Muscle layer of duodenum (tissue), 2 donors: ENCODE data around the gene SMARCD3.

Source experiments
- H3K27ac ChIP-seq: one replicate; pipeline ENCODE4 v1.7.0; 2013; ENCODE audit warnings: mild to moderate bottlenecking, low read length
- H3K27me3 ChIP-seq: one replicate; pipeline ENCODE4 v1.7.0; 2013; ENCODE audit warnings: low read depth, mild to moderate bottlenecking, control low read depth, low read length
- H3K36me3 ChIP-seq, 2 donors: one replicate each; pipeline ENCODE4 v1.7.0; 2013; ENCODE audit warnings: low read length in 2 of 2, control low read depth in 1 of 2, mild to moderate bottlenecking in 1 of 2; ENCODE audit not compliant: insufficient read depth in 2 of 2, control insufficient read depth in 1 of 2
- H3K4me1 ChIP-seq, 2 donors: one replicate each; pipeline ENCODE4 v1.7.0; 2013; ENCODE audit warnings: low read length in 2 of 2, mild to moderate bottlenecking in 2 of 2, control low read depth in 1 of 2, moderate library complexity in 1 of 2; ENCODE audit not compliant: insufficient read depth in 2 of 2, control insufficient read depth in 1 of 2
- H3K4me3 ChIP-seq, 2 donors: one replicate each; pipeline ENCODE4 v1.7.0; 2013; ENCODE audit warnings: low read length in 2 of 2, low read depth in 1 of 2, mild to moderate bottlenecking in 1 of 2
- H3K9me3 ChIP-seq, 2 donors: one replicate each; pipeline ENCODE4 v1.7.0; 2013; ENCODE audit warnings: low read length in 2 of 2, control low read depth in 1 of 2, mild to moderate bottlenecking in 1 of 2; ENCODE audit not compliant: control insufficient read depth in 1 of 2
- donor health status: healthy.

The SMARCD3 gene

GRCh38 chr7:151204383-151205032 is 44.0 kb downstream of the SMARCD3 start:
- no peak overlapping the region for H3K27ac ChIP-seq
- no peak overlapping the region for H3K4me3 ChIP-seq
- no peaks in the 10 kb centered on the region for H3K36me3 ChIP-seq
- no peaks in the 10 kb centered on the region for H3K9me3 ChIP-seq
- peaks cover 0 to 5% of the 10 kb centered on the region in 2 donors for H3K4me1 ChIP-seq
- H3K27me3 ChIP-seq = peaks cover 7% of the 10 kb centered on the region

GRCh38 chr7:151202836-151203235 is 45.7 kb downstream of the SMARCD3 start:
- Histone ChIP-seq H3K4me3 (no peak overlapping the region), H3K4me1 (peaks cover 0 to 8% of the 10 kb centered on the region in 2 donors), H3K36me3 (no peaks in the 10 kb centered on the region), H3K27me3 (peaks cover 7% of the 10 kb centered on the region), H3K9me3 (no peaks in the 10 kb centered on the region), H3K27ac (no peak overlapping the region)

DNA sequence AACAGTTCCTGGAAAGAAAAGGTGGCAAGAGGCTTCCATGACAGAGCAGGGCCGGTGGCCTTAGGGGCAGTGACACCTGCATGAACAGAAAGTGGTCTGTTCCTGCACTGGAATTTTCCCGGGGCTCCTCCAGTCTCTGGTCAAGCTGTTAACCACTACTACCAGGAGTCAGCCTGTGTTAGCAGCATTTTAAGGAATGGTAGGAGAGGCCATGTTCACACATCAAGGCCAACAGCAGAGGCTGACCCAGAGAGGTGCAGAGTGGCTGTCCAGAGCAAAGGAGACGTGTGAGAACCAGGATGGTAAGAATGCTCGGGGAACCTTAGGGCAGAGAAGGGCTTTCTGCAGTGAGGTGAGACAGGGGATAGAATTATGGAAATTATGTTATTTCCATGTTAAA is 46.7 kb downstream of the SMARCD3 start:
- Histone ChIP-seq H3K36me3 (no peaks in the 10 kb centered on the region), H3K27me3 (peaks cover 7% of the 10 kb centered on the region)

DNA sequence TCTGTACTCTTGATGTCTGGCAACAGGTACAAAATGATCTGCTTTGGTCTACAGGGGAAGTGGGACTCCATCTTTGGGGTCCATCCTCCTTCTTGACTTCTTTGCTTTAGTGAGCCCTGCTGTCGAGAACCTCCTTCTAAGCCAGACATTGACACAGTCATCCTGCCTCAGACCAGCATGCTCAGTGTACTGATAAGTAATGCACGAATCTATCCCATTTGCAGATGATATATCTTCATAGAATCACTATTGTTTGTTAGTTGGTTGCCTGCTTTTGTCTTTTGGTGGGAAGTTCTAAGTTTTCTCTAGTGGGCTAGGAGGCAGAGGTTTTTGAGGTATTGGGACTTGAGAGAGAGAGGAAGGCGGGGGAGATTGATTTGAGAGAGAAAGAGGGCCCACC is 47.1 kb downstream of the SMARCD3 start:
- no peaks in the 10 kb centered on the region for H3K36me3 ChIP-seq
- peaks cover 7% of the 10 kb centered on the region for H3K27me3 ChIP-seq
- no peak overlapping the region for H3K4me3 ChIP-seq
- H3K27ac ChIP-seq = no peak overlapping the region
- H3K9me3 ChIP-seq = no peaks in the 10 kb centered on the region
- peaks cover 0 to 8% of the 10 kb centered on the region in 2 donors for H3K4me1 ChIP-seq

More for the DNA sequence above, 46.7 kb downstream of the SMARCD3 start:
- H3K27ac ChIP-seq = no peak overlapping the region
- H3K4me1 ChIP-seq = peaks cover 0 to 8% of the 10 kb centered on the region in 2 donors
- no peaks in the 10 kb centered on the region for H3K9me3 ChIP-seq
- H3K4me3 ChIP-seq = no peak overlapping the region

GRCh38 chr7:151198945-151199848 is 49.3 kb downstream of the SMARCD3 start:
- H3K27ac ChIP-seq = no peak overlapping the region
- H3K4me1 ChIP-seq = peaks cover 0 to 8% of the 10 kb centered on the region in 2 donors
- H3K9me3 ChIP-seq = no peaks in the 10 kb centered on the region
- no peaks in the 10 kb centered on the region for H3K27me3 ChIP-seq
- H3K4me3 ChIP-seq = no peak overlapping the region
- no peaks in the 10 kb centered on the region for H3K36me3 ChIP-seq

DNA sequence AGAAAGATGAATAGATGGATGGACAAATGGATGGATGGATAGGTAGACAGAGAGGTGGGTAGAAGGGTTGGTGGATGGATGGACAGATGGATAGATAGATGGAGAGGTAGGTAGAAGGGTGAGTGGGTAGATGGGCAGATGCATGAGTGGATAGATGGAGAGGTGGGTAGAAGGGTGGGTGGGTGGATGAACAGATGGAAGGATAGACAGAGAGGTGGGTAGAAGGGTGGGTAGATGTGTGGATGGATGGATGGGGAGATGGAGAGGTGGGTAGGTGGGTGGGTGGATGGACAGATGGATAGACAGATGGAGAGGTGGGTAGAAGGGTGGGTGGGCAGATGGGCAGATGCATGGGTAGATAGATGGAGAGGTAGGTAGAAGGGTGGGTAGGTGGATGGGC is 50.6 kb downstream of the SMARCD3 start:
- Histone ChIP-seq H3K27me3 (no peaks in the 10 kb centered on the region), H3K4me1 (peaks cover 0 to 8% of the 10 kb centered on the region in 2 donors), H3K9me3 (no peaks in the 10 kb centered on the region), H3K36me3 (no peaks in the 10 kb centered on the region), H3K27ac (no peak overlapping the region), H3K4me3 (no peak overlapping the region)

DNA sequence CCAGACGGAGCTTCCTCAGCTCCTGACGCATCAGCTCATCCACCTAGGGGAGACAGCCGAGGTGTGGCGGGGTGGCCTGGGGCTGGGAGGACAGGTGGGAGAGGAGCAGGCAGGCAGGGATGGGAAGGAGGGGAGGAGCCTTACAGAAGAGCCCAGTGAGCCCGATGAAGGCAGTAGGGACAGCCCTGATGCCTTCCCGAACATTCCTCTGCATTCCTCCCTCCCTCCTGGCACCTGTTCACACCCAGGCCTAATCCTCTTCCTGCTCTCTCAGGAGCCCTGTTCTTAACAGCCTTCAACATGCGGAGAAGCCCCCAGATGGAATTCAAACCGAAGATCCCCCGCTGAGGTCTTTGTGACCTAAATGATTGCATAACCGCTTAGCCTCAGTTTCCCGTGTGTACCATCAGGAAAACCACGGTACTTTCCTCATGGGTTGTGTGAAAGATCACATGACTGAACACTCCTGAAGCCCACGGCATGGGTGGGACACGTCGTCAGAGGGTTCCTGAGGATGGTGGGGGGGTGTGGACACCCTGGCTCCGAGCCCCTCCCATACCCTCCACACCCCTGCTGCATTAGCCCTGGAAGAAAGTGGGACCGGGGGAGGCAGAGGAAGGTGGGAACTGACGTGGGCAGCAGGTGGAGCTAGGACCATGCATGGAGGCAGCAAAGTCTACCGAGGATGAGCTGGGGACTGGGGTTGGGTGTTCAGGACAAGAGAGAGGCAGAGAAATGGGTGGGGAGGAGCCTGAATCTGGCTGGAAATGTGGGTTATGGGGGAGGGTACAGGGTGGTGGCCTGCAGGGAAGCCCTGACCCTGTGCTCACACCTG is 52.7 kb downstream of the SMARCD3 start:
- H3K36me3 ChIP-seq = no peaks in the 10 kb centered on the region
- no peak overlapping the region for H3K27ac ChIP-seq
- H3K4me1 ChIP-seq = peaks cover 0 to 8% of the 10 kb centered on the region in 2 donors
- no peak overlapping the region for H3K4me3 ChIP-seq
- no peaks in the 10 kb centered on the region for H3K27me3 ChIP-seq
- no peaks in the 10 kb centered on the region for H3K9me3 ChIP-seq

DNA sequence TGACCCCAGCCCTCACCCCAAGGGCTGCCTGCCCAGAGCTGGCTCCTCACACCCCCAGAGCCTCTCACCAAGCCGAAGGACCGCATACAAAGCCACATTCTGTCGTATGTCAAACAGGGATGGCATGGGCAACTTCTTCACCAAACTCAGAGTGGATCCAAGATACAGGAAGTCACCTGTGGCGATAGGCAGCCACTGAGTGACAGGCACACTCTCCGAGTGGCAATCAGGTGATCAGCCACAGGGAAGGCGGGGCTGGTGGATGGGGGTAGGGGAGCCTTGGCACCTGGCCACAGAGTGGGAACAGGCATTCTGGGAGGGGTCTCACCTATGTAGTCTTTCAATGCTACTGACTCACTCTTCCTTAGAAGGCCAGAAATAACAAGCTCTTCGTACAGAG is 54.3 kb downstream of the SMARCD3 start:
- H3K36me3 ChIP-seq = no peaks in the 10 kb centered on the region
- H3K9me3 ChIP-seq = no peaks in the 10 kb centered on the region
- no peaks in the 10 kb centered on the region for H3K27me3 ChIP-seq
- no peaks in the 10 kb centered on the region for H3K4me1 ChIP-seq
- H3K27ac ChIP-seq = no peak overlapping the region
- no peak overlapping the region for H3K4me3 ChIP-seq

GRCh38 chr7:151193203-151193978 is 55.1 kb downstream of the SMARCD3 start:
- no peak overlapping the region for H3K4me3 ChIP-seq
- no peaks in the 10 kb centered on the region for H3K9me3 ChIP-seq
- H3K36me3 ChIP-seq = no peaks in the 10 kb centered on the region
- no peak overlapping the region for H3K27ac ChIP-seq
- H3K4me1 ChIP-seq = no peaks in the 10 kb centered on the region
- H3K27me3 ChIP-seq = no peaks in the 10 kb centered on the region

GRCh38 chr7:151192002-151192539 is 56.4 kb downstream of the SMARCD3 start:
- H3K4me1 ChIP-seq = no peaks in the 10 kb centered on the region
- H3K27ac ChIP-seq = no peak overlapping the region

More at GRCh38 chr7:151192002-151192539, 56.4 kb downstream of the SMARCD3 start:
- no peaks in the 10 kb centered on the region for H3K9me3 ChIP-seq
- H3K4me3 ChIP-seq = no peak overlapping the region
- H3K27me3 ChIP-seq = no peaks in the 10 kb centered on the region
- no peaks in the 10 kb centered on the region for H3K36me3 ChIP-seq
